Esophagus squamous epithelium (tissue), 5 donors: Measurements from ENCODE around the gene COX7A2L. TPM values are rescaled to one million over a fixed set of nuclear protein-coding genes. Genes with fewer than 3 reads are reported as not detected.

Experiments
- DNase-seq: peaks from one replicate; lab custom pipeline; 2025; lab: John Stamatoyannopoulos, UW
- H3K27ac ChIP-seq, 4 donors: fragments of 200-600 bp; sonication (generic); one replicate each; pipeline ENCODE4 v1.5.1; 2016 to 2019; ENCODE audit warnings: mild to moderate bottlenecking in 1 of 4
- H3K27me3 ChIP-seq, 4 donors: fragments of 200-600 bp; sonication (generic); 1 replicate in 3 of 4; 2 replicates in 1 of 4; pipeline versions ENCODE4 v1.5.1 to v1.6.0; 2017 to 2021; ENCODE audit warnings: antibody characterized with exemption in 1 of 4
- H3K36me3 ChIP-seq, 3 donors: fragments of 200-600 bp; sonication (generic); one replicate each; pipeline ENCODE4 v1.5.1; 2016 to 2019
- H3K4me1 ChIP-seq, 3 donors: fragments of 200-600 bp; sonication (generic); one replicate each; pipeline ENCODE4 v1.5.1; 2017 to 2019
- H3K4me3 ChIP-seq, 4 donors: fragments of 200-600 bp; sonication (generic); 1 replicate in 3 of 4; 2 replicates in 1 of 4; pipeline ENCODE4 v1.5.1; 2016 to 2019; ENCODE audit warnings: mild to moderate bottlenecking in 2 of 4, moderate library complexity in 1 of 4
- H3K9me3 ChIP-seq, 3 donors: fragments of 200-600 bp; sonication (generic); one replicate each; pipeline ENCODE4 v1.5.1; 2016 to 2019
- CTCF ChIP-seq, 6 experiments: fragments of 450-650 bp in 4 of 6; fragments of 200-600 bp in 2 of 6; sonication (generic) in 2 of 6; IDR thresholded peaks; one replicate each; pipeline ENCODE4 v1.5.1; 2016 to 2019; ENCODE audit warnings: antibody characterized with exemption in 6 of 6, mild to moderate bottlenecking in 4 of 6, moderate library complexity in 4 of 6
- POLR2A ChIP-seq, 4 donors: fragments of 450-650 bp; IDR thresholded peaks; one replicate each; pipeline ENCODE4 v1.6.1; 2017; ENCODE audit warnings: antibody characterized with exemption in 4 of 4, mild to moderate bottlenecking in 4 of 4, moderate library complexity in 3 of 4
- WGBS, 2 donors: methylation state at CpG; one replicate each; pipeline ENCODE4 v1.1.5; 2018; 5-methylcytosine and 5-hydroxymethylcytosine counted together
- intact Hi-C: fragments of 100-400 bp; cut with DNase I; formaldehyde crosslinking; loops from one replicate; pipeline ENCODE4 v1.15.0; 2022
- total RNA-seq, 4 donors: library from RNA; depleted of rRNA; stranded (reverse); fragments of >200 nt; gene quantifications; one replicate each; pipeline ENCODE4 v1.1.0, GENCODE V29; 2016
- donor health status: DM: yes; HTN: yes; CAD: no.

Gene COX7A2L
- total RNA-seq, 4 donors from 2014 or later, result 51.3 to 152 (median 104) TPM

DNA sequence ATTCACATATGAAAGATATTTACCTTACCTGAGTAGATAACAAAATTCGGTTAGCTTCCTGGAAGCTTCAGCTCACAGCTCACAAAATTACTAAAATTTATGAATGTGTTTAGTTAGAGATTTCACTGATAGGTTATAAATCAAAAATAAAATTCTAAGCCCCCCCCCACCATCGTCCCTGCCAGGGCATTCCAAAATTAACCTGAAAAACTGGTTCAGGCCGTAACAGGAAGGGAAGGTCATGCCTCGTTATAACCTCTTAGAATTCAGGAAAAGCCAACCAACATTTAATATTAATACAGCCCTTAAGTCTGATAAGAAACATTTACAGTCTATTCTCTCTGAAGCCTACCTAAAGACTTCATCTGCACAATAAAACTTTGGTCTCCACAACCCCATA is 48.9 kb downstream of the COX7A2L start:
- WGBS, 2 donors, result 40 to 61% methylated on average over 4 of the region's 4 CpGs
- DNase-seq, result no peak
- H3K27me3 ChIP-seq, result no peaks in the 10 kb centered on the region
- no peak overlapping the region for H3K4me3 ChIP-seq
- H3K36me3 ChIP-seq, result peaks cover 0 to 32% (median 0%) of the 10 kb centered on the region in 3 donors
- H3K4me1 ChIP-seq, result peaks cover 0 to 9% (median 0%) of the 10 kb centered on the region in 3 donors
- TF ChIP-seq POLR2A (IDR thresholded peaks at IDR 0.05) (no peak), CTCF (IDR thresholded peaks at IDR 0.05) (no peak)
- H3K27ac ChIP-seq, result no peak overlapping the region
- intact Hi-C loops, result no loop called here
- H3K9me3 ChIP-seq, result no peaks in the 10 kb centered on the region

DNA sequence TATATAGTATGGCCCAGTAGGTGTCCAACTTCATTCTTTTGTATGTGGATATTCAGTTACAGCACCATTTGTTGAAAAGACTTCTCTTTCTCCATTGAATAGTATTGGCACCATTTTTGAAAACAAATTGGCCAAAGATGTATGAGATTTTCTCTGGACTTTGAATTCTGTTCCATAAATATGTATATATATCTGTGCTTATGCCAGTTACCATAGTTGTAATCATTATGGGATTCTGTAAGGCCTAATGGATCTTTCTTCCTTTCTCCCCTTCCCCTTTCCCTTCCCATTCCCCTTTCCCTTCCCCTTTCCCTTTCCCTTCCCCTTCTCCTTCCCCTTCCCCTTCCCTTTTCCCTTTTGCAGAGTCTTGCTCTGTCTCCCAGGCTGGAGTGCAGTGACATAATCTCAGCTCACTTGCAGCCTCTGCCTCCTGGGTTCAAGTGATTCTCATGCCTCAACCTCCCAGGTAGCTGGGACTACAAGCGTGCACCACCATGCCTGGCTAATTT is 51.0 kb downstream of the COX7A2L start:
- Histone ChIP-seq H3K27me3 (no peaks in the 10 kb centered on the region), H3K9me3 (no peaks in the 10 kb centered on the region), H3K27ac (no peak overlapping the region), H3K36me3 (peaks cover 0 to 30% (median 0%) of the 10 kb centered on the region in 3 donors), H3K4me3 (no peak overlapping the region), H3K4me1 (peaks cover 0 to 9% (median 0%) of the 10 kb centered on the region in 3 donors)
- TF ChIP-seq CTCF (IDR thresholded peaks at IDR 0.05) (no peak), POLR2A (IDR thresholded peaks at IDR 0.05) (no peak)
- WGBS, 2 donors, result 100% methylated on average over 1 of the region's 1 CpG
- DNase-seq, result no peak
- intact Hi-C loops, result no loop called here

DNA sequence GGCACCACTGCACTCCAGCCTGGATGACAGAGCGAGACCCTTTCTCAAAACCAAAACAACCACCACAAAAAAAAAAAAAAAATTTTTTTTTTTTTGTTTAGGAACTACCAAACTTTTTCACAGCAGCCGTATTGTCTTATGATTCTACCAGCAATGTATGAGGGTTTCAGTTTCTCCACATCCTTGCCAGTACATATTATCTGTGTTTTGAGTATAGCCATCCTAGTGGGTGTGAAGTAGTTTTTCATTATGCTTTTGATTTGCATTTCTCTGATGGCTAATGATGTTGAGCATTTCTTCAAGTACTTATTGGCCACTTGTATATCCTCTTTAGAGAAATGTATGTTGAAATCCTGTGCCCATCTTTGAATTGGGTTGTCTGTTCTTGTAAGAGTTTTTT is 51.7 kb downstream of the COX7A2L start:
- Histone ChIP-seq H3K36me3 (peaks cover 0 to 37% (median 0%) of the 10 kb centered on the region in 3 donors), H3K27me3 (no peaks in the 10 kb centered on the region), H3K27ac (no peak overlapping the region), H3K4me1 (peaks cover 0 to 9% (median 0%) of the 10 kb centered on the region in 3 donors), H3K4me3 (no peak overlapping the region), H3K9me3 (no peaks in the 10 kb centered on the region)
- intact Hi-C loops, result no loop called here
- no peak for DNase-seq
- 84 to 90% methylated on average over 2 of the region's 2 CpGs for WGBS, 2 donors
- TF ChIP-seq POLR2A (IDR thresholded peaks at IDR 0.05) (no peak), CTCF (IDR thresholded peaks at IDR 0.05) (no peak)

DNA sequence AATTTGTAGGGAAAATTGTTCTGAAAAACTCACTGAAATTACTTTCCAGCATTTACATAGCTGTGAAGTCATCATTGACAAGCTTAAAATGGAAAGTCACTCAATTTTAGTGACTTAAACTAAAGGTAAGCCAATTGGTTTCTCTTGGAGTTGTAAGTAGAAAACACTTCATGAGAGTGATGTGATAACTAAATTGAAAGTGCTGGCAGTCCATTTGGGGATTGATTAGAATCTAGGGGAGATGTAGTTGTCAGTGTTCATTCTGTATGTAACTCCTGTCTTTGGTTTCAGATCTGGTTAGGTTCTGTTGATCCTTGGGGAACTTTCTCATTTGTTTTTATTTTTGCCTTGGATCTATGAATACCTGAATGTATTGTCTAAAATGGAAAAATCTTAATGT is 53.8 kb downstream of the COX7A2L start:
- H3K27ac ChIP-seq, result no peak overlapping the region
- no peak for DNase-seq
- H3K4me3 ChIP-seq, result no peak overlapping the region
- no peak for TF ChIP-seq POLR2A (IDR thresholded peaks at IDR 0.05)
- TF ChIP-seq CTCF (IDR thresholded peaks at IDR 0.05), result no peak
- H3K36me3 ChIP-seq, result peaks cover 0 to 59% (median 0%) of the 10 kb centered on the region in 3 donors
- peaks cover 0 to 3% (median 0%) of the 10 kb centered on the region in 3 donors for H3K4me1 ChIP-seq
- intact Hi-C loops, result no loop called here
- no peaks in the 10 kb centered on the region for H3K27me3 ChIP-seq
- H3K9me3 ChIP-seq, result no peaks in the 10 kb centered on the region

DNA sequence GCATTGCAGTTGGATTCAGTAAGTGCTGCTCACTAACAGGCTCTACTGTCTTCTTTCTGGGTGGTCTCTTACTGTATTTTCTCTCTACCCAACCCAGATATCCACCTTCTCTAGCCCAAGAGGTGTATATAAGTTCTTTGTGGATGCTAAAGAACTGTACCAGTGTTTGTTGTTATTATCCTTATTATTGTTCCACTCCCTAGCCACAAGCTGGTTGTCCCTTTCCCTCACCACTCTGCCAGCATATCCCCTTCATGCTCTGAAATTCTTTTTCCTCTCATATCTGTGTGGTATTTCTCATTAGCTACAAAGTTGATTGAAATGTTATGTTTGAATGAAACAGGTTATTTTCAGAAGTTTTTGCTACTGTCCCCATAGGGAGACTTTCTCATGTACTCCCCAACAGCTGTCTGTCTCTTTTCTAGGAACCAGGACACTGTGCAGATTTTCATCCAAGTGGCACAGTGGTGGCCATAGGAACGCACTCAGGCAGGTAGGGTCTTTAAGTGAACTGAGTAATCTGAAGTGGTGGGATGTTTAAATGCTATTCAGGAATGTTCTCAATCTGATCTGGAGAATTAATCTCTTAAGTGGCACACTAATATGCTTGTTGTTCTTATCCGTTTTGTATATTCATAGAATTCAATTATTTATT is 56.8 kb downstream of the COX7A2L start:
- Histone ChIP-seq H3K27ac (no peak overlapping the region), H3K4me3 (no peak overlapping the region), H3K36me3 (peaks cover 0 to 81% (median 0%) of the 10 kb centered on the region in 3 donors), H3K4me1 (no peaks in the 10 kb centered on the region), H3K27me3 (no peaks in the 10 kb centered on the region), H3K9me3 (no peaks in the 10 kb centered on the region)
- WGBS, 2 donors, result 95 to 97% methylated on average over 2 of the region's 2 CpGs
- intact Hi-C loops, result no loop called here
- DNase-seq, result no peak
- TF ChIP-seq POLR2A (IDR thresholded peaks at IDR 0.05) (no peak), CTCF (IDR thresholded peaks at IDR 0.05) (no peak)
